NCI-H2227 treated with DMSO at 0.1 percent for 48 hours (cell line): ENCODE data around the gene C1orf159.

Source experiments
- DNase-seq: peaks from one replicate; lab custom pipeline; 2025; lab: John Stamatoyannopoulos, UW

C1orf159 gene

DNA sequence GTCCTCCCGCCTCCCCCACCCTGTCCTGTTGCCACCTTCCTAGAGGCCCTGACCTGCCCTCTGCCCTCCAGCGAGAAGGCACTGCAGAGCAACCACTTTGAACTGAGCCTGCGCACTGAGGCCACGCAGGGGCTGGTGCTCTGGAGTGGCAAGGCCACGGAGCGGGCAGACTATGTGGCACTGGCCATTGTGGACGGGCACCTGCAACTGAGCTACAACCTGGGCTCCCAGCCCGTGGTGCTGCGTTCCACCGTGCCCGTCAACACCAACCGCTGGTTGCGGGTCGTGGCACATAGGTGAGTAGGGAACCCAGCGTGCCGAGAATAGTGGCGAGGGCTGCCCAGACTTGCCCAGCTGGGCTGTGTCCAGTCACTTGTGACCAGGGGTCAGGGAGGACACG, 62.2 kb downstream of the C1orf159 start:
- no peak for DNase-seq

DNA sequence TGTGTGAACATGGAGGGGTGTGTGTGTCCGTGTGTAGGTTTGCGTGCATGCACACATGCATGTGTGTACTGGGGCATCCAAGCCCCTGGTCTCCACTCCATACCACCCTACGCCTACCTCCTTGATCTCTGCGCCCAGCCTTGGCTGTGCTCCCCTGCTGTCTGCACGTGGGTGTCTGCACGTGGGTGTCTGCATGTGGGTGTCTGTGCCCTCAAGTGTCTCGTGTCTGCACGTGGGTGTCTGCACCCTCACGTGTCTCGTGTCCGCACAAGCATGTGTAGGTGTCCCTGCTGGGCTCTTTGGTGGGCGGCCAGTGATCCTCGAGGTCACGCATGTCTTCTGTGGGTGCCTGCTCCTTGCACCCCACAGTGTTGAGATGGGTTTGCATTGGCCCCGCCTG, 62.9 kb downstream of the C1orf159 start:
- DNase-seq = no peak

DNA sequence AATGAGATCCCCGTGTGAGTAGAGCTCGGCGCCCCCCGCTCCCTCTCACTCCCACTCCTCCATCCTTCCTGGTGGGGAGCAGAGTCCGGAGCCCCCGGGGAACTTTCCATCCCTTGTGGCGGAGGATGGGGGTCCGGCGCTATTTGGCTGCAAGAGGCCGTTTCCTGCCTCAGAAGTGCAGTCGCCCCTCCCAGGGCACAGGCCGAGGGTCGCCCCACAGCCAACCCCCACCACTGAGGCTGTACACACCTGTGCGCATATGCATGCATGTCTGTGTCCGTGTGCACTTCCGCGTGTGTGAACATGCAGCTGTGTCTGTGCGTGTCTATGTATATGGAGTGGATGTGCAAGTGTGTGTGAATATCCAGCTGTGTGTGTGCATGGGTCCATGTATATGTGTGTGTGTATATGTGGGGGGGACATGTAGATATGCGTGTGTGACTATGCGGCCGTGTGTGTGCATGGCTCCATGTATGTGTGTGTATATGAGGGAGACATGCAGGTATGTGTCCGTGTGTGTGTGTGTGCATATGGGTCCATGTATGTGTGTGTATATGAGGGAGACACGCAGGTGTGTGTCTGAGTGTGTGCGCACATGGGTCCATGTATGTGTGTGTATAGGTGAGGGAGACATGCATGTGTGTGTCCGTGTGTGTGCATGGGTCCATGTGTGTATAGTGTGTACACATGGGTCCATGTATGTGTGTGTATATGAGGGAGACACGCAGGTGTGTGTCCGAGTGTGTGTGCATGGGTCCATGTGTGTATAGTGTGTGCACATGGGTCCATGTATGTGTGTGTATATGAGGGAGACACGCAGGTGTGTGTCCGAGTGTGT, 63.7 kb downstream of the C1orf159 start:
- DNase-seq = no peak

DNA sequence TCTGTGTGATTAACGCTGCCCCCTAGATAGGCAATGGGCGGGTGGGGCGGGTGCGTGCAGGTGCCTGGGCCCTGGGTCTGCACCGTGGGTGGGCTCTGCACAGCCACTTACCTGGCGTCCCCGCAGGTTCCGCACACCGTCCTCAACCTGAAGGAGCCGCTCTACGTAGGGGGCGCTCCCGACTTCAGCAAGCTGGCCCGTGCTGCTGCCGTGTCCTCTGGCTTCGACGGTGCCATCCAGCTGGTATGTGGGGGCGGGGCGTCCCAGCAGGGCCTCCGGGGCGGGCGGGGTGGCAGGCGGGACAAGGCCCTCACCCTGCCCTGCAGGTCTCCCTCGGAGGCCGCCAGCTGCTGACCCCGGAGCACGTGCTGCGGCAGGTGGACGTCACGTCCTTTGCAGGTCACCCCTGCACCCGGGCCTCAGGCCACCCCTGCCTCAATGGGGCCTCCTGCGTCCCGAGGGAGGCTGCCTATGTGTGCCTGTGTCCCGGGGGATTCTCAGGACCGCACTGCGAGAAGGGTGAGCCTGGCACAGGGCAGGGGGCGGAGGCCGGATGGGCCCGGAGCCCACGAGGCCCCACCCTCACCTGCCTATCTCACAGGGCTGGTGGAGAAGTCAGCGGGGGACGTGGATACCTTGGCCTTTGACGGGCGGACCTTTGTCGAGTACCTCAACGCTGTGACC, 64.6 kb downstream of the C1orf159 start:
- DNase-seq = no peak

DNA sequence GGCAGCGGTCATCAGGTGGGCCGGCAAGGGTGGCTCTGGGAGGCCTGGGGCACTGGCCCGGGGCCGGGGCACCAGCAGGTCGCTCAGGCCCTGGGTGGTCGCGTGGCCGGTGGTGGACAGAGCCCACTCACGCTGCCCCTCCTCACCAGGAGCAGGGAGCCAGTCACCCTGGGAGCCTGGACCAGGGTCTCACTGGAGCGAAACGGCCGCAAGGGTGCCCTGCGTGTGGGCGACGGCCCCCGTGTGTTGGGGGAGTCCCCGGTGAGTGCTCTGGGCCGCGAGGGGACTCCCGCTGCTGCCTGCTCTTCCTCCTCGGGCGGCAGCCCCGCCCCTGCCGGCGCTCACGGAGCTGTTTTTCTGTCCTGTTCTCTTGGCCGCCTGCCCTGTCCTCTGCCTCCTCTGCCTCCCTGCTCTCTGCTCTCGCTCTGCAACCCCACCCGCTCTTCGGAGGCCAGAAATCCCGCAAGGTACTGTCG, 65.3 kb downstream of the C1orf159 start:
- no peak for DNase-seq

DNA sequence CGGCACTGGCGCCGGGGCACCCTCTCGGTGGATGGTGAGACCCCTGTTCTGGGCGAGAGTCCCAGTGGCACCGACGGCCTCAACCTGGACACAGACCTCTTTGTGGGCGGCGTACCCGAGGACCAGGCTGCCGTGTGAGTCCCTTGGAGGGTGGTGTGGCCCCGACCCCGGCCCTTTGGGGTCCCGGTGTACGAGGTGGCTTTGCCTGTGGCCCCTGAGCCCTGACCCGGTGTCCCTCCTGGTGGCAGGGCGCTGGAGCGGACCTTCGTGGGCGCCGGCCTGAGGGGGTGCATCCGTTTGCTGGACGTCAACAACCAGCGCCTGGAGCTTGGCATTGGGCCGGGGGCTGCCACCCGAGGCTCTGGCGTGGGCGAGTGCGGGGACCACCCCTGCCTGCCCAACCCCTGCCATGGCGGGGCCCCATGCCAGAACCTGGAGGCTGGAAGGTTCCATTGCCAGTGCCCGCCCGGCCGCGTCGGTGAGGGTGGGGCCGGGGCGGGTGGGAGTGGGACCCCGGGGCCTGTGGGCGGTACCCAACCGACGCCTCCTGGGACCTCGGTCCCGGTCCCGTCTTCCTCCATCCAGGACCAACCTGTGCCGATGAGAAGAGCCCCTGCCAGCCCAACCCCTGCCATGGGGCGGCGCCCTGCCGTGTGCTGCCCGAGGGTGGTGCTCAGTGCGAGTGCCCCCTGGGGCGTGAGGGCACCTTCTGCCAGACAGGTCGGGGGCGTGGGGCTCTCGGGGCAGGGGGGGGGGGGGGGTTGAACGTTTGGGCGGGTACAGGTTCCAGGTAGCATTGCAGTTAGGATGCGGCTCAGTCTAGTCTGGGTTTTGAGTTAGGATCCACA, 66.3 kb downstream of the C1orf159 start:
- no peak for DNase-seq

DNA sequence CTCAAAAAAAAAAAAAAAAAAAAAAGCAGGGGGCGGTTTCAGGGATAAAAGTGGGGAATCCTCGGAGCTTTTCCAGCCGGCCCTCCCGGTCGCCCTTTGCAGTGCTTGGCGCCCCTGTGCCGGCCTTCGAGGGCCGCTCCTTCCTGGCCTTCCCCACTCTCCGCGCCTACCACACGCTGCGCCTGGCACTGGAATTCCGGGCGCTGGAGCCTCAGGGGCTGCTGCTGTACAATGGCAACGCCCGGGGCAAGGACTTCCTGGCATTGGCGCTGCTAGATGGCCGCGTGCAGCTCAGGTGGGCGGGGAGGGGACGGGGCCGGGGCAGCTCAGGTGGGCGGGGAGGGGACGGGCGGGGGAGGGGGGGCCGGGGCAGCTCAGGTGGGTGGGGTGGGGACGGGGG, 67.1 kb downstream of the C1orf159 start:
- DNase-seq = no peak

DNA sequence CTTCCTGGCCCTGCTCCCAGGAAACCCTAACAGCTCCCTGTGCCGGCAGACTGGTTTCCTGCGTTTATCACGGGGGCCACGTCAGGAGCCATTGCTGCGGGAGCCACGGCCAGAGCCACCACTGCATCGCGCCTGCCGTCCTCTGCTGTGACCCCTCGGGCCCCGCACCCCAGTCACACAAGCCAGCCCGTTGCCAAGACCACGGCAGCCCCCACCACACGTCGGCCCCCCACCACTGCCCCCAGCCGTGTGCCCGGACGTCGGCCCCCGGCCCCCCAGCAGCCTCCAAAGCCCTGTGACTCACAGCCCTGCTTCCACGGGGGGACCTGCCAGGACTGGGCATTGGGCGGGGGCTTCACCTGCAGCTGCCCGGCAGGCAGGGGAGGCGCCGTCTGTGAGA, 67.9 kb downstream of the C1orf159 start:
- no peak for DNase-seq

DNA sequence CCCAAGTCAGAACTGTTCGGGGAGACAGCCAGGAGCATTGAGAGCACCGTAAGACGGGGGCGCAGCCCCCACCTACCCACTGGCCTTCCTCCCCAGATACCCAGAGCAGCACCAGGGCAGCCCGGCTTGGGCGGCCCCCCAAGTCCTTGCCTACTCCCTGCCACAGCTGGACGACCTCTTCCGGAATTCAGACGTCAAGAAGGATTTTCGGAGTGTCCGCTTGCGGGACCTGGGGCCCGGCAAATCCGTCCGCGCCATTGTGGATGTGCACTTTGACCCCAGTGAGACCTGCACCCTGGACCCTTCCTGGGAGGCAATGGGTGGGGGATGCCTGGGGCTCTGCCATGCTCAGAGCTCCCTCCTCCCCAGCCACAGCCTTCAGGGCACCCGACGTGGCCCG, 68.5 kb downstream of the C1orf159 start:
- DNase-seq = no peak

DNA sequence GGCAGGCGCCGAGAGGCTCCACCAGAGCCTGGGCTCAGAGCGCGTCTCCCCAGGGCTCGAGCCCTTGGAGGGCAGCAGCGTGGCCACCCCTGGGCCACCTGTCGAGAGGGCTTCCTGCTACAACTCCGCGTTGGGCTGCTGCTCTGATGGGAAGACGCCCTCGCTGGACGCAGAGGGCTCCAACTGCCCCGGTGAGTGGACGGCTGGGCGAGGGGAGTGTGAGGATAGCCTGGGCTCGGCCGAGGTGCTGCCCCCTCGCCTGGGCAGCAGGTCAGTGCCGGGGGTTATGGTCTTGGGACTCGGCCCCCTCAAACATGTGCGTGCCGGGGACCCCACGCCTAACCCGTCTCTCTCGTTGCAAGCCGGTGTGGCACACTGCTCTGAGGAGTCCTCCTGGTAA, 69.1 kb downstream of the C1orf159 start:
- no peak for DNase-seq

DNA sequence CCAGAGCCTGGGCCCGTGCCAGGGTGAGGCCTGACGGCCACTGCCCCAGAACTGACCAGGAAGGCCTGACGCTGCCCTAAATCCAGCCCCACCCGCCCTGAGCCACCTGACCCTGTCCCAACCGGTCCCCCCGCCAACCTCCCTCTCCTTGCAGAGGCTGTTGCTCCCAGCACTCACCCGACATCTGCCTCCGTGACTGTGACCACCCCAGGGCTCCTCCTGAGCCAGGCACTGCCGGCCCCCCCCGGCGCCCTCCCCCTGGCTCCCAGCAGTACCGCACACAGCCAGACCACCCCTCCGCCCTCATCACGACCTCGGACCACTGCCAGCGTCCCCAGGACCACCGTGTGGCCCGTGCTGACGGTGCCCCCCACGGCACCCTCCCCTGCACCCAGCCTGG, 69.6 kb downstream of the C1orf159 start:
- DNase-seq = no peak

DNA sequence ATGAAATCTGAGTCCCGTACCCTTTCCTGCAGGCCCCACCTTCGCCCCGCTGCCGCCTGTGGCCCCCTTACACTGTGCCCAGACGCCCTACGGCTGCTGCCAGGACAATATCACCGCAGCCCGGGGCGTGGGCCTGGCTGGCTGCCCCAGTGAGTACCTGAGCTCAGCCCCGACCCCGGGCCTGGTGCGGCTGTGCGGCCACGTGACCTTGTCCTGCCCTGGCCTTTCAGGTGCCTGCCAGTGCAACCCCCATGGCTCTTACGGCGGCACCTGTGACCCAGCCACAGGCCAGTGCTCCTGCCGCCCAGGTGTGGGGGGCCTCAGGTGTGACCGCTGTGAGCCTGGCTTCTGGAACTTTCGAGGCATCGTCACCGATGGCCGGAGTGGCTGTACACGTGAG, 70.8 kb downstream of the C1orf159 start:
- DNase-seq = no peak

DNA sequence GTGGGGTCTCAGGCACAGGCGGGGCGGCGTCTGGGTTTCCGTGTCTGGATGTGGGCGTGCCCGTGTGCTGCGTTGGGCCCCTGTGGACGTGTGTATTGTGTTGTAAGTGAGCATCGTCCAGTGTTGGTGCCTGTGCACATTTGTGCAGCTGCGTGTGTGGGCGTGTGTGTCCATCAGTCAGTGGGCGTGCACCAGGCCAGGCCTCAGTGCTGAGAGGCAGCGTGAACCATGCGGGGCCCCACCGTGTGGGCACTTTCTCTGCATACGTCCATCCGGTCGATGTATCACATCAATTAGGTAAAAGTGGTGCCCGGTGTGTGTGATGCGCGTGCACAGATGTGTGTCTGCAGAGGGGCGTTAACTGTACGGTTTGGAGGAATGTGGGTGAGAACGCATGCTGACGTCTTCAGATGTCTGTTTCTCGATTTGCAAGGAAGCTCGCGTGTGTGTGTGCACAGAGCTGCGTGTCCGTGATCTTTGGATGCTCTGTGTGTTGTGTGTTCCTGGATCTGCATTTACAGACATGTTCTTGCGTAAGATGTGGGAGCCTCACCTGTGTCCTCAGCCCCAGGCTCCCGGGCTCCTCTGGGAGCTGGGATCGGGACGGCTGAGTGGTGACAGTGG, 71.3 kb downstream of the C1orf159 start:
- DNase-seq = no peak

DNA sequence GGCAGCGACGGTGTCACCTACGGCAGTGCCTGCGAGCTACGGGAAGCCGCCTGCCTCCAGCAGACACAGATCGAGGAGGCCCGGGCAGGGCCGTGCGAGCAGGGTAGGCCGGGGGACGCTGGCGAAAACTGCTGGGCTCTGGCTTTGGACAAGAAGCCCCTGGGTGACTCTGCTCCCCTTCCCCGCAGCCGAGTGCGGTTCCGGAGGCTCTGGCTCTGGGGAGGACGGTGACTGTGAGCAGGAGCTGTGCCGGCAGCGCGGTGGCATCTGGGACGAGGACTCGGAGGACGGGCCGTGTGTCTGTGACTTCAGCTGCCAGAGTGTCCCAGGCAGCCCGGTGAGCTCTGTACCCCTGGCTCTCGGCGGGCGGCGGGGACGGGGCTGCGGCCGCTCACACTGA, 72.0 kb downstream of the C1orf159 start:
- DNase-seq = no peak

DNA sequence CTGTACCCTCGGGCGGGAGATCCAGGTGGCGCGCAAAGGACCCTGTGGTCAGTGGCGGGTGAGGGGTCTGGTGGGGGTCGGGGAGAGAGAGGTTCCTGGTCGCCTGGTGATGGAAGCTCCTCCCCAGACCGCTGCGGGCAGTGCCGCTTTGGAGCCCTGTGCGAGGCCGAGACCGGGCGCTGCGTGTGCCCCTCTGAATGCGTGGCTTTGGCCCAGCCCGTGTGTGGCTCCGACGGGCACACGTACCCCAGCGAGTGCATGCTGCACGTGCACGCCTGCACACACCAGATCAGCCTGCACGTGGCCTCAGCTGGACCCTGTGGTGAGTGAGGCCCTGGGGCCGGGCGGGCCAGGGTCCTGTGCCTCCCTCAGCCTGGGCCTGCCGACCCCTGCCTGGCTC, 72.5 kb downstream of the C1orf159 start:
- DNase-seq = no peak

DNA sequence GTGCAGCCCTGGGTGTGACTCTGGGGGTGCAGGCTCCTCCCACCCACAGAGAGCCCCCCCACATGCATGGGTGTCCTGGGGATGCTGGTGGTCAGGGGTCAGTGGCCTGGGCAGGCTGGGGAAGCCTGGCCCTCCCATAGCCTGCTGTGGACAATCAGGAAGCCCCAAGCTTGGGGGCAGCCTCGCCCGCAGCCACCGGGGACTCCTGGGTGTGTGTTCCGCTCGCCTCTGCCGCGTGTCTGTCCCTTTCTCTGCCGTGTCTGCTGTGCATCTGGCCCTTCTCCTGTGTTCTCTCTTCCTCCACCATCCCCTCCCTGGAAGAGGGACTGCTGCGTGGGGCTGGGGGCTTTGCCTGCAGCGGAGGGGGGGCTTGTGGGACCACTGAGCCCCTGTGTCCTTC, 73.1 kb downstream of the C1orf159 start:
- DNase-seq = no peak

DNA sequence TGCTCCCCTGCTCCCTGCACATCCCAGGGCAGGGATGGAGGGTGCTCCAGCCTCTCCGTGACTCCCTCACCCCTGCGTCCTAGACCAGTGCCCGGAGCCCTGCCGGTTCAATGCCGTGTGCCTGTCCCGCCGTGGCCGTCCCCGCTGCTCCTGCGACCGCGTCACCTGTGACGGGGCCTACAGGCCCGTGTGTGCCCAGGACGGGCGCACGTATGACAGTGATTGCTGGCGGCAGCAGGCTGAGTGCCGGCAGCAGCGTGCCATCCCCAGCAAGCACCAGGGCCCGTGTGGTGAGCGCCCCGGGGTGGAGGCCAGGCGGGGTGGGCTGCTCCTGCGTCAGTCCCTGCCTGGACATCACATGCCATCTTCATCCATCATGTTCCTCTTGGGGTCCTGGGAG, 74.0 kb downstream of the C1orf159 start:
- no peak for DNase-seq

DNA sequence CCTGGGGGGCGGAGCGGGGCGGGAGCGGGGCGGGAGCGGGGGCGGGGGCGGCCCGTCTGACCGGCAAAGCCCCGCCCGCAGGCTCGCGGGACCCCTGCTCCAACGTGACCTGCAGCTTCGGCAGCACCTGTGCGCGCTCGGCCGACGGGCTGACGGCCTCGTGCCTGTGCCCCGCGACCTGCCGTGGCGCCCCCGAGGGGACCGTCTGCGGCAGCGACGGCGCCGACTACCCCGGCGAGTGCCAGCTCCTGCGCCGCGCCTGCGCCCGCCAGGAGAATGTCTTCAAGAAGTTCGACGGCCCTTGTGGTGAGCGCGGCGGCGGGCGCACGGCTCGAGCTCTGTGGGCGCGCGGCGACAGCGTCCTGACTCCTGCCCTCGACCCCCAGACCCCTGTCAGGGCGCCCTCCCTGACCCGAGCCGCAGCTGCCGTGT, 74.8 kb downstream of the C1orf159 start:
- DNase-seq = no peak

DNA sequence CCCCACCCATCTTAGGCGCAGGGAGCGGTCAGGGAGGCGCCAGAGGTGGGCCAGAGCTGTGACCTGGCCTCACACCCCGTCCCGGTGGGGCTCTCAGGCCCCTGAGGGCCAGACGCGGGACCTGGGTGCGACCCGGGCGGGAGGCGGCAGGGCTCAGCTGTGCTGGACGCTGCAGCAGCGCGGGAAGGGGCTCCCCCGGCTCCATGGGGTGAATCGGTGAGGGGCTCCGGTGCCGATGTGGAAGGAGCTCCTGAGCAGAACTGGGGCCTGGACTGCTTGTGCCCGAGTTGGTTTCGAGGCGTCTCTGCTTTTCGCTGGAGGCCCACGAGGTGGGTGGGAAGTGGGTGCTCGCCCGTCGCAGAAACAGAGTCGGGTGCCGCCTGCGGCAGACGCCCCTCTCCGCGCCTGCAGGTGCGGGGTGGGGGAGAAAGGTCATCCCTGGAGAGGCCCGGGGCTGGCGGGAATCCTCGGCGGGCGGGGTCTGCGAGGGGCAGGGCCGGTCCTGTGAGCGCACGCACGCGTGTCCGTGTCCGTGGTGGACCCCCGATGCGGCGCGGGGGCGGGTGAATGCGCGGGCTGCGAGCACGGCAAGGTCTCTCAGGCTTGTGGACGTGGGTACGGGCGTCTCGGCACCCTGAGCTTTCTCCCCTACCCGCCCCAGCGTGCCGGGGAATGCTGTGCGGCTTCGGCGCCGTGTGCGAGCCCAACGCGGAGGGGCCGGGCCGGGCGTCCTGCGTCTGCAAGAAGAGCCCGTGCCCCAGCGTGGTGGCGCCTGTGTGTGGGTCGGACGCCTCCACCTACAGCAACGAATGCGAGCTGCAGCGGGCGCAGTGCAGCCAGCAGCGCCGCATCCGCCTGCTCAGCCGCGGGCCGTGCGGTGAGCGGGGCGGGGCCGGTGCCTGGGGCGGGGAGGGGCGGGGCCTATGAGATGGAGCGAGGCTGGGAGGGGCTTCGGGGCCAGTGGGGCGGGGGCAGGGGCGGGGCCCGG, 75.6 kb downstream of the C1orf159 start:
- DNase-seq = no peak

DNA sequence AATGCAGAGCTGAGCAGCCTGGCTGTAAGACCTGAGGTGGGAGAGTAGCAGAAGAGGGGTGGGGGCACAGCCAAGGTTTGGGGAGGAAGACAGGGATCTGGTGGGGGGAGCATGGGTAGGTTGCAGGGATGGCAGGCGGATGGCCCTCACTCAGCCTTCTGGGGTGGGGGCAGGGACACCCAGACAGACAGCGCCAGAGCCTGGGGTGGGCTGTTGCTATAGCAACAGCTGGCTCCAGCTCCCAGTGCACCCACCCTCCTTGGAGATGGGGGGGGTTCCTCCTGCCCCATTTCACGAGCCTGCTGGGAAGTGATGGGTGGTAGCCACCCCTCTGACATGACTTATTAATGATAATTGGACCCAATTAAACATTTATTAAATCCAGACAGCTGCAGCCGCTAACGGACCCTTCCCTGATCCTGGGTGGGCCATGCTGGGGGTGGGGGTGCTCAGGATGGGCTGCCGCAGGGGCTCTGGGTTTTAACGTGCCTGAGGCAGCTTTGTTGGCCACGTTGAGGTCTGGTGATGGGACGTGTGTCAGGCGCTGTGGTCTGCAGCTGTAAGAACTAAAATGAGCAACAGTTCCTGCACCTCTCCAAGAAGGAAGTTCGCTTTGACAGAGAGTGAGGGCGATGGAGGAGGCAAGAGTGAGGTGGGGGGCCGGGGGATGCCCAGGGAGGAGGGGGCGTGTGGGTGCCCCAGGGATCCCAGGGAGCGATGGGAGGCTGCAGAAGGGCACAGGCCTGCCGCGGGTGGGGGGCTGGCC, 76.6 kb downstream of the C1orf159 start:
- DNase-seq = no peak
